GM21529 (cell line): ENCODE data around the gene RNF144A.

ENCODE experiments used
- ATAC-seq: cut with Tn5 transposase; IDR thresholded peaks from one replicate; pipeline ENCODE4 v1.9.1; 2021; ENCODE audit not compliant: unreplicated experiment

RNF144A gene

GRCh38 chr2:7071154-7071553 lies 153.9 kb downstream of the RNF144A start:
- no peak for ATAC-seq

GRCh38 chr2:7071916-7072556 lies 154.8 kb downstream of the RNF144A start:
- no peak for ATAC-seq

DNA sequence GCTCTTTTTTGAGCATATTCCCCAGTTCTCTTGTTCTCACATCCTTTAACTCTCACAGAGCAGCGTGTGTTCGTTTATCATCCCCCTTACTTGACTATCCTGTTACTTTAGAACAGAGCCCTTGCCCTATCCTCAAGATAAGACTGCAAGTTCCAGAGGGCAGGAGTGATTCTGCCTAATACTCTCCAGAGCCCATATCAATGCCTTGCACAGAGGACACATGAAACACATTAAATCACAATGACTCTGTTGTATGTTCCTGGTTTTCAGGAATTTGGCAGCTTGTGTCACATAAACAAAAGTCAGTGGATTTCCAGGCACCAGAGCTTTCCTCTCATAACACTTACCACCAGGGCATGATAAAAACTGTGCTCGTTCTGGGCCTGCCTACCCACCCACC lies 156.7 kb downstream of the RNF144A start:
- ATAC-seq: no peak

GRCh38 chr2:7075834-7076233 lies 158.6 kb downstream of the RNF144A start:
- ATAC-seq: no peak

- ATAC-seq: no peak
These were observed 160.6 kb downstream of the RNF144A start for GRCh38 chr2:7077660-7078267.

DNA sequence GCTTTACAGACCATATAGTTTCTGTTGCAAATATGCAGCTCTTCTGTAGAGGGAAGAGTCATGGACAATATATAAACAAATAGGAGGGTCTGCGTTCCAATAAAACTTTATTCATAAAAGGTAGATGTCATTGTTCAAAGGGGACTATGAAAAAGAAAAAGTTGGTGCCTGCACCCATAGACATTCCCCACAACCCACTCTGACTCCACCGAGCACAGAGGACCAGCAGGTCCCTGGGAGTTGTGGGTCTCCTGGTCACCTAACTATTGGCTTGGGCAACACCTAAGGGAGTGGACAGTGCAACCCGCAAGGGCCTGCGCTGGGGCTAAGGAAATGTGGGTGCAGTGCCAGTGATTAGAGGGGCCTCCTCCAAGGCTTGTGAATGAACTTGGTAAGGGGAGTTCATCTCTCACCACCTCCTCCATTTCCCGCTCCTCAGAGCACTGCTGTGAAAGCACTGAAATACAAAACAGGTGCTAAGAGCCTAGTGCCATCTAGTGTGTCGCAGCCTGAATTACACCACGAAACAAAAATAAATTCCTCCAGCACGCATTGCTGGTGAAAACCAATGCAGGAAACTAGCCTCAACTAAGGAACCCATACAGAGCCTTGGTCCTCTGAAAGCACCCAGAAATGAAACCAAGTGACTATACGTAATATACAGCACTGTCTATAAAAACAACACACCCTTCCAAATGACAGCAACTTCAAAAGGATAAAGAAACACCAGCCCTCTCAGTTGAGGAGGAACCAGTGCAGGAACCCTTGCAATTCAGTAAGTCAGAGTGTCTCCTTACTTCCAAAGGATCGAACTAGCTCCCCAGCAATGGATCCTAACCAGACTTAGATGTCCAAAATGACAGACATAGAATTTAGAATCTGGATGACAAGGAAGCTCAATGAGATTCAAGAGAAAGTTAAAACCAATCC lies 166.6 kb downstream of the RNF144A start:
- ATAC-seq: peak; percentile 85

GRCh38 chr2:7084601-7085000 lies 167.4 kb downstream of the RNF144A start:
- ATAC-seq: no peak

- ATAC-seq: no peak
These were observed 172.1 kb downstream of the RNF144A start for GRCh38 chr2:7089284-7089683.

DNA sequence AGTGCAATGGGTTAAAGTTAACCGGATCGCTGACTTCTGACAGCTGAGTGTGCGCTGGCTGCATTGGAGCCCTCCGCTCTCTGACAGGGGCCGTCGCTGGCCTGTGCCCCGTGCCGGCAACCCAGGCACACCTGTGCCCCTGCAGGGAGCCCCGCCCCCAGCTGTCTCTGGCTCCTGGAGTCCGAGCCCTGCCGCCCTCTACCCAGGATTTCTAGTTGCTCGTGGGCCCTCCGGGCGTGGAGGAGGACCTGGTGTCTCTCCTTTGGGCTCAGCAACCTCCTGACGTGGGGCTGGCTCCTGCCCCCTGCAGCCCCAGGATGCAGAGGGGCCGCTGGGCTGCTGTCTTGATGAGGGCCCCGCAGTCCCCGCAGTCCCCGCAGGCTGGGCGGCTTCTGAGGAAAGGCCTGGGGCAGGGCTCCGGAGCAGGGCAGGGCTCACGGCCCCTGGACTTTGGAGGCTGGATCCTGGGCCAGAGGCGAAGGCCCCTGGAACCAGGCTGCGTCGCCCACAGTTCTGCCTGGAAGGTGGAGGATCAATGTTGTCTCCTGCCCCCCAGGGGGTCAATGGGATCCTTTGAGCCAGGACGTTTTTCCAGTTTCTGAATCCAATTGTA lies 172.8 kb downstream of the RNF144A start:
- ATAC-seq: no peak

DNA sequence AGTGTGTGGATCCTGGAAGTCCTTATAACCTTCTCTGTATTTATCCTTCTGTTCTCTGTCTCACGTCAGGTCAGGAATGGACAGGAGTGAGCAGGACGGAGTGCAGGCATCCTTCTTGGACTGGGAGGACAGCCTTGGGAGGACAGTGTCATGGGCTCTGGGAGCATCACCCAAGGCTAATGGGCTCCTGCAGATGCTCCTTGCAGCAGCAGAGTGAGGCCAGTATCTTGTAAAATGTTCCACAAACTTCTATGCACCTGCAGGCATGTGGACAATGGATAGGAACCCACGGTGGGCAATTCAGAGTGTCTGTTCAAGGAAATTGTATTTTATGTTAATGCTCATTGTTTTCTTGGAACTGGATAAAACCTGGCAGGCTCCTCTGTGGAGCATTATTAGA lies 176.2 kb downstream of the RNF144A start:
- no peak for ATAC-seq
